Activated CD8-positive, alpha-beta T cell treated with anti-CD3 and anti-CD28 coated beads for 36 hours (primary cell): Measurements from ENCODE around the gene FMNL2. TPM values are rescaled to one million over a fixed set of nuclear protein-coding genes. Genes with fewer than 3 reads are reported as not detected.

ENCODE experiments used
- ATAC-seq: fragments of 200-7000 bp; cut with Tn5 transposase; one replicate; pipeline ENCODE4 v1.10.0; 2021; ENCODE audit warnings: mild to moderate bottlenecking, moderate library complexity
- CTCF ChIA-PET: fragments of 350-600 bp; sonication (Branson Sonifier 250); formaldehyde crosslinking; loops from one replicate; lab custom pipeline; 2021; ENCODE audit warnings: antibody characterized with exemption; lab: Charles Lee
- POLR2A ChIA-PET: fragments of 350-600 bp; sonication (Branson Sonifier 250); formaldehyde crosslinking; loops from one replicate; lab custom pipeline; 2021; ENCODE audit warnings: antibody characterized with exemption; lab: Charles Lee
- DNase-seq: peaks from one replicate; pipeline ENCODE4 v3.0.0-alpha.2; 2020
- H3K27ac Mint-ChIP-seq: one replicate; pipeline ENCODE4 v1.8.0; 2021; ENCODE audit warnings: mild to moderate bottlenecking, mixed read lengths
- H3K27me3 Mint-ChIP-seq: one replicate; pipeline ENCODE4 v1.8.0; 2021; ENCODE audit warnings: mixed read lengths
- H3K36me3 Mint-ChIP-seq: one replicate; pipeline ENCODE4 v1.8.0; 2021; ENCODE audit warnings: low read depth, mixed read lengths
- H3K4me1 Mint-ChIP-seq: one replicate; pipeline ENCODE4 v1.8.0; 2021; ENCODE audit warnings: low read depth, mixed read lengths
- H3K4me3 Mint-ChIP-seq: one replicate; pipeline ENCODE4 v1.8.0; 2021; ENCODE audit warnings: mild to moderate bottlenecking, moderate library complexity, mixed read lengths
- H3K9me3 Mint-ChIP-seq: one replicate; pipeline ENCODE4 v1.8.0; 2021; ENCODE audit warnings: mixed read lengths
- intact Hi-C: fragments of 100-400 bp; cut with micrococcal nuclease; formaldehyde crosslinking; loops from one replicate; pipeline ENCODE4 v1.10.0; 2022
- total RNA-seq, 2 experiments: library from RNA; stranded (reverse); gene quantifications; one replicate each; pipeline ENCODE4 v1.2.3, GENCODE V29; 2021
- TF ChIP-seq, protein P1 (sequence below): fragments of 200-600 bp; IDR thresholded peaks from one replicate; pipeline ENCODE4 v1.8.0; 2022; ENCODE audit warnings: antibody characterized with exemption, mild to moderate bottlenecking

FMNL2 gene
- total RNA-seq, 2 experiments from 2014 or later: 1.1 TPM

DNA sequence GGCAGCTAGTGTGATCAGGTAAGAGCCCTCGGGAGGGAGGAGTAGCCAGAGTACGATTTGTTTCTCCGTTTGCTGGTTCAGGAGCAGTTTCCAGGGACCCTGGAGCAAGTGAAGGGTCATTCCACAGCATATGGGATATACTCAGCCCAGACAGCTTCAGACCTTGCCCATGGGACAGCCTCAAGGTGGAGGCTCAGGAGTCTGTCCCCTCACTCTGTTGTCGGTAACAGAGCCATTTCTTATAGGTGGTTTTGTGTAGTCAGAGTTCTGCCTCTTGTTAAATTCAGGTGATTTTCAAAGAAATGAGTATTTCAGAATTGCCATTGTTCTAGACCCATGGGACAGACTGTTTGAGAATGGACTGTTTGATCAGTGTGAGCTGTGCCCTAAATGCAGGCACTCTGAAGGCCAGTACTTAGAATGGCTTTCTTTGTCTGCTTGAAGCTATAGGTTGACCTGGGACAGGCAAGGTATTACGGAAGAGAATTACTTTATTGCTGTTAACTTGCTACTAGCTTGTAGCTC is 15.2 kb downstream of the FMNL2 start:
- H3K4me3 Mint-ChIP-seq: no peak overlapping the region
- H3K9me3 Mint-ChIP-seq: no peaks in the 10 kb centered on the region
- ChIA-PET CTCF (no interaction called here), POLR2A (no interaction called here)
- intact Hi-C loops: no loop called here
- H3K27ac Mint-ChIP-seq: no peak overlapping the region
- H3K27me3 Mint-ChIP-seq: peaks cover 1% of the 10 kb centered on the region
- TF ChIP-seq, protein P1, sequence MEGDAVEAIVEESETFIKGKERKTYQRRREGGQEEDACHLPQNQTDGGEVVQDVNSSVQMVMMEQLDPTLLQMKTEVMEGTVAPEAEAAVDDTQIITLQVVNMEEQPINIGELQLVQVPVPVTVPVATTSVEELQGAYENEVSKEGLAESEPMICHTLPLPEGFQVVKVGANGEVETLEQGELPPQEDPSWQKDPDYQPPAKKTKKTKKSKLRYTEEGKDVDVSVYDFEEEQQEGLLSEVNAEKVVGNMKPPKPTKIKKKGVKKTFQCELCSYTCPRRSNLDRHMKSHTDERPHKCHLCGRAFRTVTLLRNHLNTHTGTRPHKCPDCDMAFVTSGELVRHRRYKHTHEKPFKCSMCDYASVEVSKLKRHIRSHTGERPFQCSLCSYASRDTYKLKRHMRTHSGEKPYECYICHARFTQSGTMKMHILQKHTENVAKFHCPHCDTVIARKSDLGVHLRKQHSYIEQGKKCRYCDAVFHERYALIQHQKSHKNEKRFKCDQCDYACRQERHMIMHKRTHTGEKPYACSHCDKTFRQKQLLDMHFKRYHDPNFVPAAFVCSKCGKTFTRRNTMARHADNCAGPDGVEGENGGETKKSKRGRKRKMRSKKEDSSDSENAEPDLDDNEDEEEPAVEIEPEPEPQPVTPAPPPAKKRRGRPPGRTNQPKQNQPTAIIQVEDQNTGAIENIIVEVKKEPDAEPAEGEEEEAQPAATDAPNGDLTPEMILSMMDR: no peak
- ATAC-seq (no peak), DNase-seq (no peak)
- no peaks in the 10 kb centered on the region for H3K36me3 Mint-ChIP-seq
- H3K4me1 Mint-ChIP-seq: no peaks in the 10 kb centered on the region

DNA sequence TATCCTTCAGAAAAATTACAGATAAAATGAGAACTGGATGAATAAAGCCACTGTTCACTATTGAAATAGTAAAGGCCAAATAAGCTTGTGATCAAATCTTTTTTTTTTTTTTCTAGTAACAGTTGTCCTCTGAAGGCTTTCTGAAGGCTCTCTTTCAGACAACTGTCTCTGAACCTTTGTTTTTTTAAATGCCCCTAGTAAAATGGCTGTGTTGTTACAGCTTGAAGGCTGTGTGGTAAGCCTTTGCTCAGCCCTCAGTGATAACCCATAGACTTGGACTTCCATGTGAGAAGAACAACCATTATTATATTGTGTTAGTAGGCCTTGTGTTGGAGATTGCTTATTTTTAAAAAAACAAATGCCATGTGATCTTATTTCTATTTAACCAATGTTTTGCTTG is 17.6 kb downstream of the FMNL2 start:
- intact Hi-C loops: no loop called here
- ATAC-seq: no peak
- POLR2A ChIA-PET: no interaction called here
- Mint-ChIP-seq H3K36me3 (no peaks in the 10 kb centered on the region), H3K27me3 (peaks cover 1% of the 10 kb centered on the region), H3K4me3 (no peak overlapping the region), H3K4me1 (no peaks in the 10 kb centered on the region), H3K27ac (no peak overlapping the region), H3K9me3 (no peaks in the 10 kb centered on the region)
- TF ChIP-seq, protein P1: no peak
- CTCF ChIA-PET: no interaction called here
- no peak for DNase-seq

DNA sequence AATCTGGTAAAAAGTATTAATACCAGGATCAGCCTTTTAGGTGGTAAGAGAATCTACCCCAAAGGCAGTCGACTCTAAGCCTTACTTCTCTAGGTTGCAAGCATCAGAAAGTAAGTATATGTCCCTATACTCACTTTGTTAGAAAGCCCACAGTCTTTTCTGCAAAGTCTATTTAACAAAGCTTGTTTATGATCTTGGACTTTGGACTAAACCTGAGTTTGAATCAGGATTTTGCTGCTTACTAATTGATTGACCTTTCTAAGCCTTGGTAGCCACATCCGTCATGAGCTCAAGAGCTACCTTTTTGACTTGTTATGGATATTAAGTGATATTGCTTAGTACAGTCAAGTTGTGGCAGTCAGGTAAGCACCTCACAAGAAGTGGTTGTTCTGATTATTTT is 18.4 kb downstream of the FMNL2 start:
- Mint-ChIP-seq H3K4me3 (no peak overlapping the region), H3K27me3 (peaks cover 1% of the 10 kb centered on the region), H3K9me3 (no peaks in the 10 kb centered on the region), H3K4me1 (no peaks in the 10 kb centered on the region), H3K27ac (no peak overlapping the region), H3K36me3 (no peaks in the 10 kb centered on the region)
- ChIA-PET CTCF (no interaction called here), POLR2A (no interaction called here)
- intact Hi-C loops: no loop called here
- ATAC-seq (no peak), DNase-seq (no peak)
- TF ChIP-seq, protein P1: no peak

DNA sequence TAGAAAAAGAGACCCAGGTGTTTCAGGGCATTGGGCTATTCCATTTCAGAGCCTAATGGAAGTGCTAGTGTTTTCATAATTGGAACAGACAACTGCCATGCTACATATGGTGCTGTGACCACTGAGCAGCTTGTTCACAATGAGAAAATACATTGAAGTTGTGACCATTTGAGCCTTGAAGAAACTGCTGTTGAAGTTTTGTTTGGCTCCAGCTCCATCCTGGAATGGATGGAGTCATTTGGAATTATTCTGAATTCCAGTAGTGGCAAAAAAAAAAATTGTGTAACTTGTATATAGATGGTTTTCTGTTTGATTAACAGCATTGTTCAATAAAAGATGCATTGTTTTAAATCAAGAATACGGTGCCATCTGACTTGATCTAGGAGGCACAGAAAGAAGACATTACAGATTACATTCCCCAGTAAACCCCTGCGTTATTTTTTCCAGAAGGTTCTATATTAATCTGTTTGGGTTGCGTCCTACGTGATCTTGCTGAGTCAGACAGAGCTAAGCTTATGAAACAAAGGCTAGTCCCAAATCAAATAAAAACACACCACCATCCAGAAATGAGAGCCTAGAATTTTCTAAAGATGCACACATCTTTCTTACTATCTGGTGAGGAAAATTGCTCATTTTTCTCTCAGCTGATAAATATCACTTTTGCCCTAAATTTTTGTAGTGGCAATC is 19.2 kb downstream of the FMNL2 start:
- ATAC-seq: no peak
- Mint-ChIP-seq H3K27ac (no peak overlapping the region), H3K4me1 (no peaks in the 10 kb centered on the region), H3K4me3 (no peak overlapping the region), H3K36me3 (no peaks in the 10 kb centered on the region), H3K9me3 (no peaks in the 10 kb centered on the region), H3K27me3 (peaks cover 1% of the 10 kb centered on the region)
- intact Hi-C loops: no loop called here
- POLR2A ChIA-PET: no interaction called here
- TF ChIP-seq, protein P1: no peak
- DNase-seq: no peak
- CTCF ChIA-PET: no interaction called here

DNA sequence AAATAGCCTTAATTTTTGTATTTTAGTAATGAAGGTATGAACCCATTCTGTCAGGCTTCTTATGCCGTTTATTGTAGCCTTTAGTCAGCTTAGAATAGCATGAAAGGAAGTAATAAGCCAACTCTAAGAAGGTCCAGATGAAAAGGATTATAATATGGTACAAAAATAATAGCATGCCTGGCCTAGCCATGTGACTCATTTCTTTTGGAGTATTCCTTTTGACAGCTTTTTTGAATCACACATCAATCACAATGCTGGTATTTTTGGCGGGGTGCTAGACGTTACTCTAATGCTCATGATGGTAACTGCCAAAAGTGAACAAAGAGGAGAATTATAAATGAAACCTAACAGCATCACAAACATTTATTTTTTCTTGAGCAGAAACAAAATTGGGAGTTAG is 19.9 kb downstream of the FMNL2 start:
- POLR2A ChIA-PET: no interaction called here
- TF ChIP-seq, protein P1: no peak
- Mint-ChIP-seq H3K36me3 (no peaks in the 10 kb centered on the region), H3K27me3 (peaks cover 1% of the 10 kb centered on the region), H3K27ac (no peak overlapping the region), H3K4me3 (no peak overlapping the region), H3K4me1 (no peaks in the 10 kb centered on the region), H3K9me3 (no peaks in the 10 kb centered on the region)
- no peak for DNase-seq
- ATAC-seq: no peak
- intact Hi-C loops: no loop called here
- CTCF ChIA-PET: no interaction called here
